ENCODE data around the gene COPS3. TPM values are rescaled to one million over a fixed set of nuclear protein-coding genes. Genes with fewer than 3 reads are reported as not detected.

The COPS3 gene
- 100 to 1,000 TPM in 1 of 2 experiments, 10 to 100 TPM in 1; 97.1 to 107 TPM for total RNA-seq

GRCh38 chr17:17280613-17281549 is at the start of gene COPS3:
TSS of gene COPS3 (minus strand) at chr17:17281246. CDS start at chr17:17281186, 60 bp downstream.

GRCh38 chr17:17303010-17303846 is 22.2 kb upstream of the COPS3 start, which contains the start of gene NT5M:
TSS of gene NT5M (plus strand) at chr17:17303373. CDS start at chr17:17303551, 178 bp downstream.

GRCh38 chr17:17237026-17237799 is 43.8 kb downstream of the COPS3 start, which contains the start of gene FLCN:
TSS of gene FLCN (minus strand) at chr17:17237168. CDS start at chr17:17228137, 9,031 bp downstream.

GRCh38 chr17:17206124-17206912 is 74.7 kb downstream of the COPS3 start, which contains the start of gene PLD6:
TSS of gene PLD6 (minus strand) at chr17:17206333. CDS start at chr17:17206286, 47 bp downstream.

Other genes starting within 250 kb of the COPS3 start
- gene MPRIP, start 238.8 kb downstream of the COPS3 start, total RNA-seq = 100 to 1,000 TPM; 209 to 223 TPM
- gene PLD6, start 74.9 kb downstream of the COPS3 start, total RNA-seq = 10 to 100 TPM in 1 of 2 experiments, 1 to 10 TPM in 1; 9.1 to 11.2 TPM
- 10 to 100 TPM; 56.0 to 59.6 TPM for gene FLCN, start 44.1 kb downstream of the COPS3 start, total RNA-seq
- gene NT5M, start 22.1 kb upstream of the COPS3 start, total RNA-seq = 10 to 100 TPM in 1 of 2 experiments, 1 to 10 TPM in 1; 8.3 to 11.0 TPM
- gene MED9, start 195.8 kb upstream of the COPS3 start, total RNA-seq = 10 to 100 TPM; 13.3 to 15.4 TPM
- under 1 TPM; 0.51 to 0.76 TPM for gene RASD1, start 215.1 kb upstream of the COPS3 start, total RNA-seq